Brain pericyte (primary cell): ENCODE data around the gene RPS15.

ENCODE experiments used
- DNase-seq: peaks from one replicate; pipeline ENCODE4 v3.0.0-alpha.2; 2012; ENCODE audit warnings: low read depth, low spot score

The RPS15 gene

DNA sequence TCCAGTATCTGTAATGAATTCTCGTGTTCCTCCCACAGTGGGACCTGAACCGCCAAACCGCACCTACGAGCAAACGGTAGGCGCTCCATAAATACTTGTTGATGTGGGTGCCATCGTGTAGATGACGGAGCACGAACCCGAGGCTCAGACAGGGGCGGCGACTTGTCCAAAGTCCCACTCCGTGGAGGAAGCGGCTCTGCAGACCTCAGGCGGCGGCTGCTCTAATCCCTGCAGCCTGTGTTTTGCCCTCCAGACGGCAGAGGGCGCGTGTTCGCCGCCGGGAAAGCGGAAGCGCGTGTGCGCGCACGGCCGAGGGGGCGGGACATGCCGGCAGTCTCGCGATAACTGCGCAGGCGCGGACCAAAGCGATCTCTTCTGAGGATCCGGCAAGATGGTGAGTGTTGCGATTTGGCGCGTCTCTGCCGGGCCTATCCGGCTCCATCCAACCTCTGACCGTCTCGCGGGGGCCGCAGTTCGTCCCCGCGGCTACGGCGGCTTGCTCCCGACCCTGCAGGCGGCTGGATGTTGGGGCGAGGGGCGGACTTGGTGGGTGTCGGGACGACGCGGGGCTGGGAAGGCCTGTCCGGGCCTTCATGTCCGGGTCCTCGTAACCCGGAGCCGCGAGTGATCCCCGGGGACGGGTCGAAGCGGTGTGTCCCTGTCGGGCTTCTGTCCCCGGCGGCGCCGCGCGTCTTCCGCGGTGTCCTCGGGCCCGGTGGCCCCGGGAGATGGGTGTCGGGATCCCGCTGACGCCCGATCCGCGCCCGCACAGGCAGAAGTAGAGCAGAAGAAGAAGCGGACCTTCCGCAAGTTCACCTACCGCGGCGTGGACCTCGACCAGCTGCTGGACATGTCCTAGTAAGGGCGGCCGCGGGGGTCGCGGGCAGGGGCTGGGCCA, at the start of gene RPS15:
Gene RPS15 (plus strand): TSS at position 362 of the 898 bp plus-strand sequence. CDS start 30 bp downstream, at position 392.
- DNase-seq: peak; percentile 90

DNA sequence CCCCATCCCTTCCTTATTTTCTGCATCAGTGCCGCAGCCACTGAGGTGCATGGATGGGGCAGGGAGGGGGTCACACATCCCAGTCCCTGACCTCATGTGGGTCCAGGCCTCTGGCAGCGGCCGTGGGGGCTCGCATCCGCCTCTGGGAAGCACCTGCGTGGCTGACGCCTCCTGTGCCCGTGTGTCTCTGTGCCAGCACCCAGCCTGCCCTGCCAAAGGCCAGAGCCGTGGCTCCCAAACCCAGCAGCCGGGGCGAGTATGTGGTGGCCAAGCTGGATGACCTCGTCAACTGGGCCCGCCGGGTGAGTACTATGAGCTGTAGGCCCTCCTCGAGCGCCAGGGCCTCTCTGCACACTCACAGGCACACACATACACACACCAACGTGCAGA, 49.6 kb upstream of the RPS15 start:
- no peak for DNase-seq

DNA sequence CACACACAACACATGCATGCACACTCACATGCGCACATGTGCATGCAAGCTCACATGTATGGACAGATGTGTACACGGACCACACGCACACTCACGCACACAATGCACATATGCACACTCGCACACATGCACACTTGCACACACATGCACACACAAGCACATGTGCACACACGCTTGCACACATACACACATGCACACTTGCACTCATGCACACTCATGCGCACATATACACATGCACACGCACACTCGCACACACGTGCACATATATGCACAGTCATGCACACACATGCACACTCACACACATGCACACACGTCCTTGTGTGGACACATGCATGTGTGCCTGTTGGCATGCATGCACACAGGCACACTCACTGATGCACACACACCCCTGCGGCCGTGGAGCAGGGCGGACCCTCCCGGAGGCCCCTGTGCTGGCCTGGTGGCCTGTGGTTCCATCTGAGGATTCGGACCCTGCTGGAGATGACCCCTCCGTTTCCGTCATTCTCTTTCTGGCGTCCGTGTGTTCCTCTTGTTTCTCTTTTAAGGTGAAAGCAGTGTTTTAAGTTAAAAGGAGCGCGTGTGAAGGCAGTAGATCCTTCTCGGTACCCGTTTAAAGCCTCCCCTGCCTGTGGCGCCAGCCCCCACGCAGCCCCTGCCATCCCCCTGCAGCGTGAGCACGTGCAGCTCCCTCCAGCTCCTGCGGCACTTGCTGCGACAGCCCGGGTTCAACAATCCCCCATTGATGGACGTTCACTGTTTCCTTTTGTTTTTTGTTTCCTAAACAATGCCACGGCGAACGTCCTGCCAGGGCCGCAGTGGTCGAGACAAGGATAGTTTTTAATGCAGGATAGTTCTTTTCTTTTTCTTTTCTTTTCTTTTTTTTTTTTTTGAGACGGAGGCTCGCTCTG, 48.9 kb upstream of the RPS15 start:
- no peak for DNase-seq

DNA sequence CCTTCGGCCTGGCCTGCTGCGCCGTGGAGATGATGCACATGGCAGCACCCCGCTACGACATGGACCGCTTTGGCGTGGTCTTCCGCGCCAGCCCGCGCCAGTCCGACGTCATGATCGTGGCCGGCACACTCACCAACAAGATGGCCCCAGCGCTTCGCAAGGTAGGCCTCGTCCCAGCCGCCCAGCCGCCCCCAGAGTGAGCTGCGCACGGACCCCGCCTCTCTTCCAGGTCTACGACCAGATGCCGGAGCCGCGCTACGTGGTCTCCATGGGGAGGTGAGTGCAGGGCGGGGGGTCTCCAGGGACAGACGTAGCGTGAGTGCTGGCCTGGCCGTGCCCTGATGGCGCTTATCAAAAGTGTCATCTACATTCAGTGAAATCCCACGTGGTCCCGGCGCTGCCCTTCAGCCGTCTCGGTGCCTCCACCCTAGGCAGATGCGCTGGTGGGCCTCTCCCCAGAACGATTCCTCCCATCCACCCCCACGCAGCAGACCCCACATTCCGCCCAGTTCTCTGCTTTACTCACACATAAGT, 47.2 kb upstream of the RPS15 start:
- DNase-seq: no peak

DNA sequence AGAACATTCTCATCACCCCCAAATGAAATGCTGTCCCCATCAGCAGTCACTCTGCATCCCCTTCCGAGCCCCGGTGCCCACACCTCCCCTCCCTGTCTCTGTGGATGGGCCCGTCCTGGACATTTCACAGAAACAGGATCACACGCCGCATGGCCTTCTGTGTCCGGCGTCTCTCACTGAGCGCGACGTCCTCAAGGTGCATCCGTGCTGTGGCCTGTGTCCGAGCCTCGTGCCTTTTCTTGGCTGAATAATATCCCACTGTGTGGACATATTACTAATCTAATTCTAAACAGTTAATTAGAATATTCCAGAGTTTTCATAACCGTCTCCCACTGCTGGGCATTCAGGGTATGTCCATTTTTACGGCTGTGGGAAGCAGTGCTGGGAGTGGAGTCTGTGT, 45.8 kb upstream of the RPS15 start:
- DNase-seq: no peak

DNA sequence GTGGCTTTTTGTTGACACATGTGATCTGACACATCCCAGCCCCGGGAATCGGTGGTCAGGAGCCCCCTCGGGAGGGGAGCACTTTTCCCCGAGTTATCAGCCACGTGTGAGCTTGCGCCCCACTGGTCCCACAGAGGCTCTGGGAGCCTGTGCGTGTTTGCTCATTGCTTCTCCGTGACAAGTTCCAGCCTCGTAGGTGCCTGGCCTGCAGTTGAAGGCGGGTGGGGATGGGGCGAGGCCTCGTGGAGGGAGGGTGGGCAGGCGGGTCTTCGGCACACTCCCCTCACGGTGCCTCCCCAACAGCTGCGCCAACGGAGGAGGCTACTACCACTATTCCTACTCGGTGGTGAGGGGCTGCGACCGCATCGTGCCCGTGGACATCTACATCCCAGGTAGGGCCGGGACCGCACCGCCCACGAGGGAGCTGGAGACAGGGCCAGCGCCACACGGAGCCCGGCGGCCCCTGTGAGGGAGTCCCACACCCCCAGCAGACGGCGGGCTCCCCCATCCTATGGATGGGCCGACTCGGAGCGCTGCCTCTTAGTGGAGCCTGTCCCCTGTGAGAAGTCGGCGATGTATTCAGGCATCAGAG, 45.2 kb upstream of the RPS15 start:
- DNase-seq: no peak

DNA sequence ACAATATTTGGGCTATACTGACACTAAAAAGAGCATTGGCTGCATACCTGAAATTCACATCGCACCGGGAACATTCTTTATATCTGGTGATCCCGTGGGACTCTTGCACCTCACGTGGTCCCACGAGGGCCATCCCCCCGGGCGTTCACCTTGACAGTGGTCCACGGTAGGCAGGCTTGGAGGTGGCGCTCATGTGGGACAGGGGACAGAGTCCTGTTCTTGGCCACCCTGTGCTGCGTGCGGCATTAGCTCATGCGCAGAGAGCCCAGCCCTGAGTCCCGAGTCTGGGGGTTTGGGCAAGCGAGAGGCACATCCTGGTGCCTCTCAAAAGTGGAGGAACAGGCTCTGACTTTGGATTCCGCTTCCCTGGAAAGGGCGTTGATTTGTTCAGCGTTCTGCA, 44.4 kb upstream of the RPS15 start:
- DNase-seq: no peak

DNA sequence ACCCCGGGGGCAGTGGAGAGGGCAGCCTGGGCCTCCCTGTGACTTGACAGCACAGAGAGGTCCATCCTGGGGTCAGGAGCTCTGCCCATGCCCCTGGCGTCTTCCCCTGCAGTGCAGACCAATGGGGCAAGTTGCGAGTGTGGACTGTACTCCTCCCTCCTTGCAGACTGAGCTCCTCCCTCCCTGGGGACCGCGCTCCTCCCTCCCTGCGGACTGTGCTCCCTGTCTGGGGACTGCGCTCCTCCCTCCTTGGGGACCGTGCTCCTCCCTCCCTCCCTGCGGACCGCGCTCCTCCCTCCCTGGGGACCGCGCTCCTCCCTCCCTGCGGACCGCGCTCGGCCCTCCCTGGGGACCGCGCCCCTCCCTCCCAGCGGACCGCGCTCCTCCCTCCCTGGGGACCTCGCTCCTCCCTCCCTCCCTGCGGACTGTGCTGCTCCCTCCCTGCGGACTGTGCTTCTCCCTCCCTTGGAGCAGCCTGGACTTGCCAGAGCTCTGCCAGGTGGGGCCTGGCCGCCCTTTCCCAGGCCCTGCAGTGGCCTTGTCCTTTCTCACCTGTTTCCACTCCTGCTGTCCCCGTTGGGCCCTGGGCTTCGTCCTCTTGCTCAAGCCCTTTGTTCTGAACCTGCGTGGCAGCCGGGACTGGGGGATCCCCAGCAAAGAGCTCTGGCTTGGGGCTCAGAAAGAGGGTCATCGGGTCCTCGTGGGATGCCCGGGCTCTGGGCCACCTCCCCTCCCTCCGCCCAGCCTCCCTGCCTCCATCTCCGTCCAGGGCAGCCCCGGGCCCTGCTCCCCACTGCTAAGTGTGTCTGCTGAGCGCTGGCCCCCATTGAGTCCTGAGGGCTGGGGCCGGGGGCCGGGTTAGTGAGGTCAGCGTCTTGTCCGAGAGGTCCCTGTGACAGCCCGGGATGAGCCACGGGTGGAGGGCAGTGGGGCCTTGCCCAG, 43.7 kb upstream of the RPS15 start:
- DNase-seq: no peak

DNA sequence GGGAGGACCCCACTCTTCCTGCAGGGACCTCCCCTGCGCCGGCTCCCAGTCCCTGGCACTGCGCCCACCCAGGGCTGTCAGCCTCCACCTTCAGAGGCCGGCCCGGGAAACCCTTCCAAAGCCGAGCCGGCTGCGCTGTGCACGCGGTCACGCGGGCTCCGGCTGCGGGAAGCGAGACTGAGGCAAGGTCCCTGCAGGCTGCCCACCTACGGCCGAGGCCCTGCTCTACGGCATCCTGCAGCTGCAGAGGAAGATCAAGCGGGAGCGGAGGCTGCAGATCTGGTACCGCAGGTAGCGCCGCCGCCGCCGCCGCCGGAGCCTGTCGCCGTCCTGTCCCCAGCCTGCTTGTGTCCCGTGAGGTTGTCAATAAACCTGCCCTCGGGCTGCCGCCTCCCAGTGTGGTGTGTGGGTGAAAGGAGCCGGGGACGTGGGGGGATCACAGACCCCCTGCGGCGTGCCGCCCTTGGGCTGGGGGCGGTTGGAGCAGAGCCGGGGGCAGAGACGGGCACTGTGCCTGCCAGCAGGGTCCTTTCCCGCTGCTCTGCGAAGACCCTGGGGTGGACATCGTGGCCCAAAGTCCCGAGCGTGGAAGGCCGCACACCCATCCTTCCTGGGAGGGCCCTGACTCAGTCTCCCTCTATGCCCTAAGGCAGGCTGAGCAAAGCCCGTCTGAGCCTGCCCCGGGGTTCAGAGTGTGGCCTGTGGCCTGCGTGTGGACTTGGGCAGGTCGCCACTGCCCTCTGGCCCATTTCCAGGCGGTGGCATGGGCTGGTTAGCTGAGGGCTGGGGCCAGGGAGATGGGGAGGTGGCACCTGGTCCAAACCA, 42.8 kb upstream of the RPS15 start:
- DNase-seq: no peak

DNA sequence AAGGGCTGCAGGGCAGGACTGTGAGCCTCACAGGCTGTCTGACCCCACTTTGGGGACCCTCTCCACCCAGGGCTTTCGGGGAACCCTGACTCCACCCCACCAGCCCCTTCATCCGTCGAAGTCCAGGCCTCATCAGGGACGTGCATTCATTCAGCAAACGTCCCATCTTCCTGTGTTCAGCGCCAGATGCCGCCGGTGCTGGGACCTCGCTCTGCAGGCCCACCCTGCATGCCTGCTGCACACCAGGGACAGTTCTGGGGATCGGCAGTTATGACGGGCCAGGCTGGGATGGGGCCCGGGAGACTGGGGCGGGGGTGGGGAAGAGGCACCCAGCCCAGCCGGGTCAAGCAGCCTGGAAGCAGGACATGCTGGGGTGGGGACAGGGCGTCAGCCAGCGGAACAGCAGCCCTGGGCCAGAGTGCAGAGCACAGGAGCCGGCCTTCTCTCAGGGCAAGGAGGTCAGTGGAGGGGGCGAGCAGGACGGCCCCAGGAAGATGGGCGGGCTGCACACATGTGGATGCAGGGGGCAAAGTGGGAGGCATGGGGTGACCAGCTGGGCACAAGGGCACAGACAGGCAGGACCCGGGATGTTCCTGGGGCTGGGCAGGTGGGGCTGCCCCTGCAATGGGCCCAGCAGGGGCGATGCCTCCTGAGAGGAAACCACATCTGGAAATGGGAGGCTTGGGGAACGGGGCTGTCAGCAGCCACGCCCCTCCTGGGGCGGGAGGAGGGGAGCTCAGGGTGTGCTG, 42.0 kb upstream of the RPS15 start:
- no peak for DNase-seq

DNA sequence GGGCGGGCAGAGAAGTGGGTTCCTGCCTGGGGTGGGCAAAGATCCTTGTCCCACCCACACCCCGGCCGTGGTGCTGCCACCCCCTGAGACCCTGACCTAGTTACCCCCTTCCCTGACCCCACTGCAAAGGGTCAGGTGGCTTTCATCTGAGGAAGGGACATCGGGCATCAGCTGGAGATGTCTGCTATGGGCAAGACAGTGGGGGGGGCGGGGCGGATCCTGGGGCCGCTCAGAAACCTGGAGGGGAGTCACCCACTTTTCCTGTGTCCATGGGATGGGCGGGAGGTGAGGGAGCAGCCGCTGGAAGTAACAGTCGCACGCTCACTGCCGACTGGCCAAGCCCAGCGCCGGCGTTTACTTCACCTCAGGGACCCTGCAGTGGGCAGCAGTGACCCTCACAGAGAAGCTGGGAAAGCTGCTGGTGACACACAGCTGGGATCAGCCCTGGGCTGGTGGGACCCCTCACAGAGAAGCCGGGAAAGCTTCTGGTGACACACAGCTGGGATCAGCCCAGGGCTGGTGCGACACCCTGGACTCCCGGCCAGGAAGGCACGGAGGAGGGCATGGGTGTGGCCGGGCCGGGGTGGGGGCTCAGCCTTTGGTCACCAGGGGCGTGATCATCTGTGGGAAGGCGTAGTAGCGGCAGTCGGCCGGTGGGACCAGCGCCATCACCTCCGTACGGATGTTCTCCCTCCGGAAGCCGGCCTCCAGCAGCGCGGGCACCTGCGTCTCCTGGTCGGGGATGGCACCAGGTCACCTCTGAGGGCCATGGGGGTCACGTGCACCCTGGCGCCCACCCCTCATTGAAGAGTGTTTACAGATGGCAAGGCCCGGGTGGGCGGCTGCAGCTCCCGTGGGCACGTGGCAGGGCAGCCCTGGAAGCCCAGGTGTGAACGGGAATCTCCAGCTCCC, 41.2 kb upstream of the RPS15 start:
- no peak for DNase-seq

DNA sequence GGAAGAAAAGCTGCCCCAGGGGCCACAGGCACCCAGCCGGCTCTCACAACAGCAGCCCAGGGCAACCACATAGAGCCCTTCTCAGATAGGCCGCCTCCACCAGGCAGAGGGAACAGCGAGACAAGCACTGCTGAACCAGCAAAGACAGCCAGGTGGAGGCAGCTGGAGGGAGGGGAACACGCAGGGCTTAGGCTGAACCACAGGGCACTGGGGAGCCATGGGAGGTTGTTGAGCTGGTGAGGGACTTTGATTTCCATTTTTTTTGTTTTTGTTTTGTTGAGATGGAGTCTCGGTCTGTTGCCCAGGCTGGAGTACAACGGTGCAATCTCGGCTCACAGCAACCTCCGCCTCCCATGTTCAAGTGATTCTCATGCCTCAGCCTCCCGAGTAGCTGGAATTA, 40.4 kb upstream of the RPS15 start:
- DNase-seq: no peak

DNA sequence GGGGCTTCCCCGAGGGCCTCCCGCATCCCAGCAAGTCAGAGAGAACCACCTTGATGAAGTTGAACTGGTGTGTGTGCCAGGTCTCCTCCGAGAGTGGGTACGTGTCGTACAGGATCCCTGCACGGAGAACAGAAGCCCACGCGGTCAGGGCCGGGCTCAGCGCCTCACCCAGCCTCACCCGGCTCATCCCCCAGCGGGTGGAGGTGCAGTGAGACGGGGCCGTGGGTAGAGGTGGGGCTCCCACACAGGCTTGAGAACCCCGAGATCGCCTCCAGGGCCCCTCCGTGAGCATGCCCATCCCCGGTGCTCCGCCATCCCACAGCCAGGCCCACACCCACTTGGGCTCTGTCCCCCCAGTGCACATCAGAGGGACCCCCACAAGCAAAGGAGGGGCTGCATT, 39.1 kb upstream of the RPS15 start:
- no peak for DNase-seq

DNA sequence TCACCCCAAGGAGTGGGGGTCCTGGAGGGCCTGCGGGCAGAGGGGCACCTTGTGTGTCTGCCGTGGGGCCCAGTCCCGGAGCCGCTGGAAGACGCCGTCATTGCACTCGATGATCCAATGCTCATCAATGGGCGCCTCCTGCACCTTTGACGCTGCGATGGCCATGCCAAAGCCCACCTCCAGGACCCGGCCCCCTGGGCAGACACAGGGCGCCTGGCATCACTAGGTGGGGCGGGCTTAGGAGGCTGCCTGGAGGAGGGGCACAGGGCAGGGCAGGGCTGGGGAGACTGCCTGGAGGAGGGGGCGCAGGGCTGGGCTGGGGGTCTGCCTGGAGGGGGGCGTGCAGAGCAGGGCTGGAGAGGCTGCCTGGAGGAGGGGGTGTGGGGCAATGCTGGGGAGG, 38.5 kb upstream of the RPS15 start:
- DNase-seq: no peak

DNA sequence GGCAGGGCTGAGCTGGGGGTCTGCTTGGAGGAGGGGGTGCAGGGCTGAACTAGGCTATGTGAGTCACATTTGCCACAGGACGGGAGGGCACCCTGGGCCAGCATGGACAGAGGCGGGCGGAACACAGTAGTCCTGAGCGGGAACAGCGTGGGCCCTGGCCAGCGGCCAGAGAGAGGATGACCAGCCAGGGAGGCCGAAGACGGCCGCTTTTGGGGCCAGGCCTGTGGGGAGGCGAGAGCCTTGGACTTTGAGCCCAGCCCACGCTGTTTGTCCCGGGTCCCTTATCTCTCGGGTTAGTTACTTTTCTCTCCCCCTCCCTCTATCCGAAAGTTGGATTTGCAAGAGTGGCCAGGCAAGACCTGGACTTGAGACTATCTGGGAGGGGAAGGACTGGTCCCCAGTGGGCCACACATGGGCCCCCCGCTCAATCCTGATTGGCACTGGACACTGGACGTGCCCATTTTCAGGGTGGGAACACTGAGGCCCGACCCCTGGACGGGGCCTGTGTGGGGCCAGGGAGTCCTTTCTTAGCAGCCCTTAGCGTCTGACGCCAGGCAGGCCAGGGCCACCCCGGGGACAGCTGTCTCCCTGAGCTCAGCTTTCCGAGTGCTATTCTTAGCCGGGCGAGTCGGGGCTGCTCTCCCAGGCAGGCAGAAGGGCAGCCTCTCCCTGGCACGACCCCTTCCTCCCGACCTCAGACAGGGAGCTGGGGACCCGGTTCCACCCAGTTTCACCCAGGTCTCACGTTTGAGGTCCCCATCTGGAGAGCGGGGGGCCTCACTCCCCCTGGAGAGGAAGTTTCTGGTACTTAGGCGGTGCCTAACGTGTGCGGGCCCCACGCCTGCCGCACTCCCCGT, 37.7 kb upstream of the RPS15 start:
- DNase-seq: no peak

DNA sequence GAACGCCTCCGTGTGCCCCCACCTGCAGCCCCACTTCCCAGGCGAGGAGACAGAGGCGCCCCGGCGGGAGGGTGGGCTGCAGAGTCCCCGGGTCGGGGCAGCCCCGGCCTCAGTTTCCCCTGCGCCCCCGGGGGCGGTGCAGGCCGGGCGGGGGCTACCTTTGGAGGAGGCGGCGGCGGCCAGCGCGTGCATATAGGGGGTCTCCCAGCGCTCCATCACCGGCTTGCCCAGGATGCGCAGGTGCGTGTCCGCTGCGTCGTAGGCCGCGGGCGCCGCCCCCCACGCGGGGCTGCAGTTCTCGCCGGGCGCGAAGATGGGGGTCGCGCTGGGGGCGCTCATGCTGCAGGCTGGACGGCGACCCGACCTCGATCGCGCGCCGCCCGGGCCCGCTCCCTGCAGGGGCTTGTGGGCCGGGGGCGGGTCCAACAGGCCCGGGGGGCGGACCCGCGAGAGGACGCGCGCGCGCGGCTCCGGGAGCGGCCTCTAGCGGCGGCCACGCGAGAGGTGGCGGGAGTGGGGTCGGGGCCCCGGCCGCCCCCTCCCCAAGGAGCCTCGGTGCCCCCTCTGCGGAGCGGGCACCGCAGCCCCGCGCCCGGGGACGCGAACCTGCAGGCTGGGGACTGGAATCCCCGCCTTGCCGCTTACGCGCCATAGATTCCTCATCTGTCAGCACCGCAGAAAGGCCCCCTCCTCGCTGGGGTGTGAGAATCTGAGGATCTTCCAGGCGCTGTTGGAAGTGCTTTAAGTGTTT, 36.9 kb upstream of the RPS15 start, which contains the start of gene GAMT:
Gene GAMT (minus strand): TSS at position 405 of the 751 bp plus-strand sequence. CDS start 66 bp downstream, at position 339.
- DNase-seq: no peak
